Dendritic cell treated with granulocyte-macrophage colony-stimulating factor and Interleukin-4, amounts not matched to agents 40 ng/mL and 50 ng/mL, for 4 days (primary cell): Measurements from ENCODE around the gene GSX2.
"Not testable (repeated sequence)": the region's sequence is repeated elsewhere in the genome, so short reads cannot be mapped to it uniquely, and the experiment has no call there.

Experiments
- H3K27ac Mint-ChIP-seq: one replicate; pipeline ENCODE4 v1.8.0; 2022; ENCODE audit warnings: mild to moderate bottlenecking, mixed read lengths
- H3K27me3 Mint-ChIP-seq: one replicate; pipeline ENCODE4 v1.8.0; 2022; ENCODE audit warnings: mild to moderate bottlenecking, mixed read lengths
- H3K36me3 Mint-ChIP-seq: one replicate; pipeline ENCODE4 v1.8.0; 2022; ENCODE audit warnings: low read depth, mixed read lengths
- H3K4me1 Mint-ChIP-seq: one replicate; pipeline ENCODE4 v1.8.0; 2022; ENCODE audit warnings: low read depth, mixed read lengths
- H3K4me3 Mint-ChIP-seq: one replicate; pipeline ENCODE4 v1.8.0; 2022; ENCODE audit warnings: mild to moderate bottlenecking, moderate library complexity, mixed read lengths
- H3K9me3 Mint-ChIP-seq: one replicate; pipeline ENCODE4 v1.8.0; 2022; ENCODE audit warnings: mixed read lengths
- intact Hi-C: fragments of 100-400 bp; cut with micrococcal nuclease; formaldehyde crosslinking; loops from one replicate; pipeline ENCODE4 v1.15.0; 2022

GSX2 gene

GRCh38 chr4:54101190-54102041, 1.5 kb downstream of the GSX2 start:
- Mint-ChIP-seq H3K9me3 (no peaks in the 10 kb centered on the region), H3K27me3 (peaks cover 94% of the 10 kb centered on the region), H3K27ac (no peak overlapping the region), H3K4me3 (peak overlapping the region; percentile 66), H3K36me3 (no peaks in the 10 kb centered on the region), H3K4me1 (peaks cover 68% of the 10 kb centered on the region)
- intact Hi-C loops, result no loop called here

- intact Hi-C loops, result no loop called here
- H3K4me3 Mint-ChIP-seq, result no peak overlapping the region
- no peaks in the 10 kb centered on the region for H3K36me3 Mint-ChIP-seq
These were observed 2.7 kb downstream of the GSX2 start for GRCh38 chr4:54102531-54103106.

GRCh38 chr4:54103190-54103574, 3.2 kb downstream of the GSX2 start:
- H3K4me3 Mint-ChIP-seq, result no peak overlapping the region
- no peak overlapping the region for H3K27ac Mint-ChIP-seq
- peaks cover 91% of the 10 kb centered on the region for H3K27me3 Mint-ChIP-seq
- no peaks in the 10 kb centered on the region for H3K9me3 Mint-ChIP-seq
- peaks cover 72% of the 10 kb centered on the region for H3K4me1 Mint-ChIP-seq
- H3K36me3 Mint-ChIP-seq, result no peaks in the 10 kb centered on the region
- intact Hi-C loops, result no loop called here

More at GRCh38 chr4:54102531-54103106, 2.7 kb downstream of the GSX2 start:
- H3K9me3 Mint-ChIP-seq, result no peaks in the 10 kb centered on the region
- peaks cover 68% of the 10 kb centered on the region for H3K4me1 Mint-ChIP-seq
- no peak overlapping the region for H3K27ac Mint-ChIP-seq
- H3K27me3 Mint-ChIP-seq, result peaks cover 92% of the 10 kb centered on the region

GRCh38 chr4:54104907-54105306, 4.9 kb downstream of the GSX2 start:
- intact Hi-C loops, result no loop called here
- H3K27ac Mint-ChIP-seq, result no peak overlapping the region

GRCh38 chr4:54107951-54108748, 8.2 kb downstream of the GSX2 start:
- Mint-ChIP-seq H3K27ac (no peak overlapping the region), H3K36me3 (no peaks in the 10 kb centered on the region), H3K9me3 (no peaks in the 10 kb centered on the region), H3K4me1 (peaks cover 51% of the 10 kb centered on the region), H3K27me3 (peaks cover 81% of the 10 kb centered on the region), H3K4me3 (peak overlapping the region; percentile 53)
- intact Hi-C loops, result no loop called here

More at GRCh38 chr4:54104907-54105306, 4.9 kb downstream of the GSX2 start:
- Mint-ChIP-seq H3K27me3 (peaks cover 91% of the 10 kb centered on the region), H3K36me3 (no peaks in the 10 kb centered on the region), H3K9me3 (no peaks in the 10 kb centered on the region), H3K4me3 (no peak overlapping the region), H3K4me1 (peaks cover 77% of the 10 kb centered on the region)

GRCh38 chr4:54109241-54110018, 9.5 kb downstream of the GSX2 start:
- Mint-ChIP-seq H3K4me1 (peaks cover 40% of the 10 kb centered on the region), H3K36me3 (no peaks in the 10 kb centered on the region), H3K4me3 (peak overlapping the region; percentile 7), H3K27me3 (peaks cover 73% of the 10 kb centered on the region), H3K27ac (no peak overlapping the region), H3K9me3 (no peaks in the 10 kb centered on the region)
- intact Hi-C loops, result no loop called here

- no peaks in the 10 kb centered on the region for H3K9me3 Mint-ChIP-seq
- peaks cover 70% of the 10 kb centered on the region for H3K27me3 Mint-ChIP-seq
- peaks cover 35% of the 10 kb centered on the region for H3K4me1 Mint-ChIP-seq
- intact Hi-C loops, result no loop called here
- H3K4me3 Mint-ChIP-seq, result peak overlapping the region; percentile 7
- no peaks in the 10 kb centered on the region for H3K36me3 Mint-ChIP-seq
- H3K27ac Mint-ChIP-seq, result no peak overlapping the region
These were observed 10.1 kb downstream of the GSX2 start for GRCh38 chr4:54110019-54110416.

GRCh38 chr4:54113206-54113605, 13.2 kb downstream of the GSX2 start:
- H3K4me3 Mint-ChIP-seq, H3K27ac Mint-ChIP-seq, H3K9me3 Mint-ChIP-seq, intact Hi-C loops, H3K36me3 Mint-ChIP-seq: not testable (repeated sequence)
- Mint-ChIP-seq H3K4me1 (peaks cover 15% of the 10 kb centered on the region), H3K27me3 (peaks cover 45% of the 10 kb centered on the region)

GRCh38 chr4:54116246-54116645, 16.3 kb downstream of the GSX2 start:
- H3K27me3 Mint-ChIP-seq, result peaks cover 16% of the 10 kb centered on the region
- H3K9me3 Mint-ChIP-seq, H3K27ac Mint-ChIP-seq, H3K4me1 Mint-ChIP-seq, H3K4me3 Mint-ChIP-seq, intact Hi-C loops, H3K36me3 Mint-ChIP-seq: not testable (repeated sequence)

GRCh38 chr4:54118850-54119589, 19.1 kb downstream of the GSX2 start:
- Mint-ChIP-seq H3K4me1 (no peaks in the 10 kb centered on the region), H3K4me3 (no peak overlapping the region), H3K27ac (no peak overlapping the region), H3K27me3 (peaks cover 5% of the 10 kb centered on the region), H3K9me3 (no peaks in the 10 kb centered on the region), H3K36me3 (no peaks in the 10 kb centered on the region)
- intact Hi-C loops, result no loop called here

- no peak overlapping the region for H3K4me3 Mint-ChIP-seq
These were observed 20.6 kb downstream of the GSX2 start for GRCh38 chr4:54120518-54120917.

GRCh38 chr4:54127660-54128059, 27.7 kb downstream of the GSX2 start:
- no peaks in the 10 kb centered on the region for H3K27me3 Mint-ChIP-seq
- H3K4me1 Mint-ChIP-seq, result no peaks in the 10 kb centered on the region
- H3K9me3 Mint-ChIP-seq, result peaks cover 16% of the 10 kb centered on the region
- intact Hi-C loops, result no loop called here
- no peak overlapping the region for H3K4me3 Mint-ChIP-seq
- no peak overlapping the region for H3K27ac Mint-ChIP-seq
- no peaks in the 10 kb centered on the region for H3K36me3 Mint-ChIP-seq

More at GRCh38 chr4:54120518-54120917, 20.6 kb downstream of the GSX2 start:
- Mint-ChIP-seq H3K9me3 (no peaks in the 10 kb centered on the region), H3K27ac (no peak overlapping the region), H3K27me3 (peaks cover 1% of the 10 kb centered on the region), H3K36me3 (no peaks in the 10 kb centered on the region), H3K4me1 (no peaks in the 10 kb centered on the region)
- intact Hi-C loops, result no loop called here

GRCh38 chr4:54128694-54129093, 28.7 kb downstream of the GSX2 start:
- H3K4me1 Mint-ChIP-seq, H3K27me3 Mint-ChIP-seq, H3K36me3 Mint-ChIP-seq, H3K4me3 Mint-ChIP-seq, intact Hi-C loops, H3K27ac Mint-ChIP-seq: not testable (repeated sequence)
- peaks cover 16% of the 10 kb centered on the region for H3K9me3 Mint-ChIP-seq
